Bronchial epithelial cell (primary cell): Measurements from ENCODE around the gene LAMB4. TPM values are rescaled to one million over a fixed set of nuclear protein-coding genes. Genes with fewer than 3 reads are reported as not detected.
A peak's percentile ranks its signal among the peaks of the same experiment; 100 is the strongest.

Experiments
- DNase-seq: peaks from one replicate; pipeline ENCODE4 v3.0.0-alpha.2; 2010; ENCODE audit warnings: low read depth
- FAIRE-seq: peaks from 2 replicates; lab custom pipeline; 2011; peaks lifted over from hg19 to GRCh38; lab: Jason Lieb, UNC
- H3K27me3 ChIP-seq: 2 replicates; pipeline ENCODE4 v1.5.1; 2011; ENCODE audit warnings: low read length; ENCODE audit not compliant: control insufficient read depth, insufficient read depth
- H3K36me3 ChIP-seq: 2 replicates; pipeline ENCODE4 v1.5.1; 2011; ENCODE audit warnings: low read length; ENCODE audit not compliant: control insufficient read depth, insufficient read depth
- H3K4me3 ChIP-seq: 2 replicates; pipeline ENCODE4 v1.5.1; 2011; ENCODE audit warnings: mild to moderate bottlenecking, low read depth, low read length, control low read depth
- CTCF ChIP-seq: IDR thresholded peaks from 2 replicates; pipeline ENCODE4 v1.5.1; 2011; ENCODE audit warnings: mild to moderate bottlenecking, moderate library complexity, low read length, control low read depth, inconsistent platforms; ENCODE audit not compliant: insufficient read depth, severe bottlenecking
- total RNA-seq: library from RNA; depleted of rRNA; stranded (reverse); fragments of >200 nt; gene quantifications from 2 replicates; pipeline ENCODE4 v1.2.1, GENCODE V29; 2014

LAMB4 gene
- total RNA-seq, 1 donor from 2014 or later, result under 0.01 TPM

GRCh38 chr7:108096996-108097395 is 33.2 kb downstream of the LAMB4 start:
- TF ChIP-seq CTCF, result no peak
- FAIRE-seq, result no peak
- H3K27me3 ChIP-seq, result no peaks in the 10 kb centered on the region
- no peak for DNase-seq
- H3K36me3 ChIP-seq, result no peaks in the 10 kb centered on the region
- no peak overlapping the region for H3K4me3 ChIP-seq

GRCh38 chr7:108094933-108095710 is 35.0 kb downstream of the LAMB4 start:
- Histone ChIP-seq H3K36me3 (no peaks in the 10 kb centered on the region), H3K4me3 (no peak overlapping the region), H3K27me3 (no peaks in the 10 kb centered on the region)
- TF ChIP-seq CTCF, result no peak
- FAIRE-seq, result no peak
- peak; percentile 94 for DNase-seq

GRCh38 chr7:108094346-108094745 is 35.8 kb downstream of the LAMB4 start:
- no peak for TF ChIP-seq CTCF
- DNase-seq (no peak), FAIRE-seq (no peak)
- no peaks in the 10 kb centered on the region for H3K27me3 ChIP-seq
- H3K4me3 ChIP-seq, result no peak overlapping the region
- H3K36me3 ChIP-seq, result no peaks in the 10 kb centered on the region

- no peaks in the 10 kb centered on the region for H3K27me3 ChIP-seq
- H3K36me3 ChIP-seq, result no peaks in the 10 kb centered on the region
- DNase-seq (no peak), FAIRE-seq (no peak)
- H3K4me3 ChIP-seq, result no peak overlapping the region
- no peak for TF ChIP-seq CTCF
Measured at GRCh38 chr7:108093851-108094331, 36.3 kb downstream of the LAMB4 start.

- no peaks in the 10 kb centered on the region for H3K27me3 ChIP-seq
- no peak for FAIRE-seq
- no peaks in the 10 kb centered on the region for H3K36me3 ChIP-seq
- DNase-seq, result no peak
- H3K4me3 ChIP-seq, result no peak overlapping the region
- TF ChIP-seq CTCF, result no peak
Measured at GRCh38 chr7:108093341-108093740, 36.8 kb downstream of the LAMB4 start.
